KMS-11 (cell line): ENCODE measurements around the gene PIP4K2A.

Experiments
- H2AFZ ChIP-seq: fragments of 200-600 bp; sonication (generic); 2 replicates; pipeline ENCODE4 v1.6.1; 2016; ENCODE audit warnings: antibody characterized with exemption, mixed run types, low read depth
- H3K27ac ChIP-seq: fragments of 200-600 bp; sonication (generic); 2 replicates; pipeline ENCODE4 v1.6.1; 2016; ENCODE audit warnings: mild to moderate bottlenecking, mixed run types
- H3K27me3 ChIP-seq: fragments of 200-600 bp; sonication (generic); 2 replicates; pipeline ENCODE4 v1.6.1; 2017; ENCODE audit warnings: mild to moderate bottlenecking, low read depth, mixed run types, moderate library complexity; ENCODE audit not compliant: insufficient read depth
- H3K36me3 ChIP-seq: fragments of 200-600 bp; sonication (generic); 2 replicates; pipeline ENCODE4 v1.6.1; 2017; ENCODE audit warnings: mild to moderate bottlenecking, mixed run types; ENCODE audit not compliant: insufficient read depth
- H3K4me1 ChIP-seq: fragments of 200-600 bp; sonication (generic); 2 replicates; pipeline ENCODE4 v1.6.1; 2016; ENCODE audit warnings: mild to moderate bottlenecking, low read depth, mixed run types; ENCODE audit not compliant: poor library complexity, severe bottlenecking
- H3K4me2 ChIP-seq: fragments of 200-600 bp; sonication (generic); 2 replicates; pipeline ENCODE4 v1.7.0; 2016; ENCODE audit warnings: mild to moderate bottlenecking, mixed run types
- H3K4me3 ChIP-seq: fragments of 200-600 bp; sonication (generic); IDR thresholded peaks from 2 replicates; pipeline ENCODE4 v1.6.1; 2017; ENCODE audit warnings: low read depth, low read length, mixed read lengths; ENCODE audit not compliant: insufficient read depth
- H3K79me2 ChIP-seq: fragments of 200-600 bp; sonication (generic); 2 replicates; pipeline ENCODE4 v1.6.1; 2016; ENCODE audit warnings: low read depth, mixed run types; ENCODE audit not compliant: insufficient read depth
- H3K9ac ChIP-seq: fragments of 200-600 bp; sonication (generic); 2 replicates; pipeline ENCODE4 v1.6.1; 2016; ENCODE audit warnings: mild to moderate bottlenecking, mixed run types
- H4K20me1 ChIP-seq: fragments of 200-600 bp; sonication (generic); 2 replicates; pipeline ENCODE4 v1.6.1; 2016; ENCODE audit warnings: mild to moderate bottlenecking, mixed run types; ENCODE audit not compliant: insufficient read depth
- TF ChIP-seq, protein P1 (sequence below): fragments of 200-600 bp; sonication (generic); conservative IDR thresholded peaks from 2 replicates; pipeline ENCODE4 v1.6.1; 2017; ENCODE audit warnings: low read depth, mild to moderate bottlenecking, antibody characterized with exemption, low read length, moderate library complexity, mixed read lengths

The PIP4K2A gene

GRCh38 chr10:22618078-22618785 is 96.1 kb downstream of the PIP4K2A start:
- peaks cover 4% of the 10 kb centered on the region; the same call in 1 of the 2 replicates for H4K20me1 ChIP-seq
- no peak overlapping the region for H3K9ac ChIP-seq
- H3K4me3 ChIP-seq, result no peak overlapping the region
- peak overlapping the region; percentile 61; the same call in 1 of the 2 replicates for H3K4me2 ChIP-seq
- no peak overlapping the region for H3K27ac ChIP-seq
- TF ChIP-seq, protein P1, sequence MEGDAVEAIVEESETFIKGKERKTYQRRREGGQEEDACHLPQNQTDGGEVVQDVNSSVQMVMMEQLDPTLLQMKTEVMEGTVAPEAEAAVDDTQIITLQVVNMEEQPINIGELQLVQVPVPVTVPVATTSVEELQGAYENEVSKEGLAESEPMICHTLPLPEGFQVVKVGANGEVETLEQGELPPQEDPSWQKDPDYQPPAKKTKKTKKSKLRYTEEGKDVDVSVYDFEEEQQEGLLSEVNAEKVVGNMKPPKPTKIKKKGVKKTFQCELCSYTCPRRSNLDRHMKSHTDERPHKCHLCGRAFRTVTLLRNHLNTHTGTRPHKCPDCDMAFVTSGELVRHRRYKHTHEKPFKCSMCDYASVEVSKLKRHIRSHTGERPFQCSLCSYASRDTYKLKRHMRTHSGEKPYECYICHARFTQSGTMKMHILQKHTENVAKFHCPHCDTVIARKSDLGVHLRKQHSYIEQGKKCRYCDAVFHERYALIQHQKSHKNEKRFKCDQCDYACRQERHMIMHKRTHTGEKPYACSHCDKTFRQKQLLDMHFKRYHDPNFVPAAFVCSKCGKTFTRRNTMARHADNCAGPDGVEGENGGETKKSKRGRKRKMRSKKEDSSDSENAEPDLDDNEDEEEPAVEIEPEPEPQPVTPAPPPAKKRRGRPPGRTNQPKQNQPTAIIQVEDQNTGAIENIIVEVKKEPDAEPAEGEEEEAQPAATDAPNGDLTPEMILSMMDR, result no peak
- no peaks in the 10 kb centered on the region for H3K27me3 ChIP-seq
- H3K4me1 ChIP-seq, result peaks cover 75% of the 10 kb centered on the region
- H3K36me3 ChIP-seq, result no peaks in the 10 kb centered on the region
- H3K79me2 ChIP-seq, result peaks cover 79% of the 10 kb centered on the region
- H2AFZ ChIP-seq, result no peak overlapping the region

- Histone ChIP-seq H3K36me3 (no peaks in the 10 kb centered on the region), H3K4me1 (peaks cover 68% of the 10 kb centered on the region), H3K4me3 (no peak overlapping the region), H3K9ac (no peak overlapping the region), H4K20me1 (peaks cover 4% of the 10 kb centered on the region; the same call in 1 of the 2 replicates), H3K27ac (no peak overlapping the region), H3K27me3 (no peaks in the 10 kb centered on the region), H3K4me2 (no peak overlapping the region), H3K79me2 (peaks cover 72% of the 10 kb centered on the region), H2AFZ (no peak overlapping the region)
- TF ChIP-seq, protein P1, result no peak
Measured at GRCh38 chr10:22617516-22617915, 96.9 kb downstream of the PIP4K2A start.

GRCh38 chr10:22617051-22617450 is 97.3 kb downstream of the PIP4K2A start:
- peaks cover 71% of the 10 kb centered on the region for H3K79me2 ChIP-seq
- no peak overlapping the region for H3K4me3 ChIP-seq
- TF ChIP-seq, protein P1, result no peak
- peaks cover 4% of the 10 kb centered on the region; the same call in 1 of the 2 replicates for H4K20me1 ChIP-seq
- H2AFZ ChIP-seq, result no peak overlapping the region
- no peak overlapping the region for H3K4me2 ChIP-seq
- no peak overlapping the region for H3K9ac ChIP-seq
- H3K36me3 ChIP-seq, result no peaks in the 10 kb centered on the region
- no peaks in the 10 kb centered on the region for H3K27me3 ChIP-seq
- H3K4me1 ChIP-seq, result peaks cover 67% of the 10 kb centered on the region
- H3K27ac ChIP-seq, result no peak overlapping the region

GRCh38 chr10:22615819-22616499 is 98.4 kb downstream of the PIP4K2A start:
- H3K27ac ChIP-seq, result no peak overlapping the region
- 0 out of 2 replicates have a peak, but pooled peaks cover 4% of the 10 kb centered on the region for H3K36me3 ChIP-seq
- peaks cover 4% of the 10 kb centered on the region; the same call in 1 of the 2 replicates for H4K20me1 ChIP-seq
- peaks cover 71% of the 10 kb centered on the region for H3K79me2 ChIP-seq
- TF ChIP-seq, protein P1, result no peak
- no peak overlapping the region for H2AFZ ChIP-seq
- no peaks in the 10 kb centered on the region for H3K27me3 ChIP-seq
- no peak overlapping the region for H3K4me3 ChIP-seq
- H3K4me2 ChIP-seq, result no peak overlapping the region
- H3K4me1 ChIP-seq, result peaks cover 64% of the 10 kb centered on the region
- H3K9ac ChIP-seq, result no peak overlapping the region
